HEK293 (cell line): ENCODE measurements around the gene VIPR2.

Source experiments
- ZNF138 ChIP-seq: fragments of 450-650 bp; formaldehyde crosslinking; IDR thresholded peaks from 2 replicates; pipeline ENCODE4 v1.5.1; 2016; ENCODE audit warnings: missing biosample characterization, missing genetic modification characterization, borderline replicate concordance
- ZNF214 ChIP-seq: fragments of 450-650 bp; formaldehyde crosslinking; IDR thresholded peaks from 2 replicates; pipeline ENCODE4 v1.5.1; 2017; ENCODE audit warnings: missing biosample characterization, mild to moderate bottlenecking, missing genetic modification characterization, borderline replicate concordance
- ZNF416 ChIP-seq: fragments of 450-650 bp; formaldehyde crosslinking; IDR thresholded peaks from 2 replicates; pipeline ENCODE4 v1.5.1; 2016; ENCODE audit warnings: missing biosample characterization, missing genetic modification characterization
- ZNF561 ChIP-seq: fragments of 450-650 bp; IDR thresholded peaks from 2 replicates; pipeline ENCODE4 v1.5.1; 2018; ENCODE audit warnings: missing biosample characterization, missing genetic modification characterization, borderline replicate concordance
- ZNF585B ChIP-seq: fragments of 450-650 bp; formaldehyde crosslinking; IDR thresholded peaks from 2 replicates; pipeline ENCODE4 v1.5.1; 2016; ENCODE audit warnings: missing biosample characterization, missing genetic modification characterization
- TF ChIP-seq, protein P1 (sequence below): fragments of 450-650 bp; formaldehyde crosslinking; IDR thresholded peaks from 2 replicates; pipeline ENCODE4 v1.5.1; 2016; ENCODE audit warnings: missing biosample characterization, missing genetic modification characterization

DNA sequence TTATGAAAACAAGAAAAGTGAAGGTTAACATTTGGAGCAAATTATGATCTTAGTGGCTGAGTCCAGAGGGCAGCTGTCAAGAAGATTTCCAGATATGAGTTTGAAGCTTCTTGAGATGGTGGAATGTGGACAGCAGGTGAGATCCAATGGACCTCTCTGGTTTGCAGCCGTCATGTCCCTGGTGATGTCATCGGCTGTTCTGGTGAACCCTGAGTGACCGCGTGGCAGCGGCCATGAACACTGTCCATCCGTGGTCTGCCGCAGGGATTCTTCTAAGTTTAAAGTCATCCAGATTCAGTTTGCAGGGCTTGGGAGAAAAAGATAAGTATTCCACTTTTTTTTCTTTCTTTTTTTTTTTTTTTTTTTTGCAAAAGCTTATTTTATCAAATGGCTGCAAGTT, 15.8 kb upstream of the VIPR2 start:
- TF ChIP-seq ZNF416 (tag by site-specific recombination) (no peak), ZNF561 (no peak), ZNF585B (tag by site-specific recombination) (no peak), ZNF214 (tag by site-specific recombination) (no peak), ZNF138 (tag by site-specific recombination) (no peak)
- TF ChIP-seq, protein P1, sequence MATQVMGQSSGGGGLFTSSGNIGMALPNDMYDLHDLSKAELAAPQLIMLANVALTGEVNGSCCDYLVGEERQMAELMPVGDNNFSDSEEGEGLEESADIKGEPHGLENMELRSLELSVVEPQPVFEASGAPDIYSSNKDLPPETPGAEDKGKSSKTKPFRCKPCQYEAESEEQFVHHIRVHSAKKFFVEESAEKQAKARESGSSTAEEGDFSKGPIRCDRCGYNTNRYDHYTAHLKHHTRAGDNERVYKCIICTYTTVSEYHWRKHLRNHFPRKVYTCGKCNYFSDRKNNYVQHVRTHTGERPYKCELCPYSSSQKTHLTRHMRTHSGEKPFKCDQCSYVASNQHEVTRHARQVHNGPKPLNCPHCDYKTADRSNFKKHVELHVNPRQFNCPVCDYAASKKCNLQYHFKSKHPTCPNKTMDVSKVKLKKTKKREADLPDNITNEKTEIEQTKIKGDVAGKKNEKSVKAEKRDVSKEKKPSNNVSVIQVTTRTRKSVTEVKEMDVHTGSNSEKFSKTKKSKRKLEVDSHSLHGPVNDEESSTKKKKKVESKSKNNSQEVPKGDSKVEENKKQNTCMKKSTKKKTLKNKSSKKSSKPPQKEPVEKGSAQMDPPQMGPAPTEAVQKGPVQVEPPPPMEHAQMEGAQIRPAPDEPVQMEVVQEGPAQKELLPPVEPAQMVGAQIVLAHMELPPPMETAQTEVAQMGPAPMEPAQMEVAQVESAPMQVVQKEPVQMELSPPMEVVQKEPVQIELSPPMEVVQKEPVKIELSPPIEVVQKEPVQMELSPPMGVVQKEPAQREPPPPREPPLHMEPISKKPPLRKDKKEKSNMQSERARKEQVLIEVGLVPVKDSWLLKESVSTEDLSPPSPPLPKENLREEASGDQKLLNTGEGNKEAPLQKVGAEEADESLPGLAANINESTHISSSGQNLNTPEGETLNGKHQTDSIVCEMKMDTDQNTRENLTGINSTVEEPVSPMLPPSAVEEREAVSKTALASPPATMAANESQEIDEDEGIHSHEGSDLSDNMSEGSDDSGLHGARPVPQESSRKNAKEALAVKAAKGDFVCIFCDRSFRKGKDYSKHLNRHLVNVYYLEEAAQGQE, result no peak
